Measurements from ENCODE around the gene NCAPG.
"Not testable (repeated sequence)": the region's sequence is repeated elsewhere in the genome, so short reads cannot be mapped to it uniquely, and the experiment has no call there.

Gene NCAPG

DNA sequence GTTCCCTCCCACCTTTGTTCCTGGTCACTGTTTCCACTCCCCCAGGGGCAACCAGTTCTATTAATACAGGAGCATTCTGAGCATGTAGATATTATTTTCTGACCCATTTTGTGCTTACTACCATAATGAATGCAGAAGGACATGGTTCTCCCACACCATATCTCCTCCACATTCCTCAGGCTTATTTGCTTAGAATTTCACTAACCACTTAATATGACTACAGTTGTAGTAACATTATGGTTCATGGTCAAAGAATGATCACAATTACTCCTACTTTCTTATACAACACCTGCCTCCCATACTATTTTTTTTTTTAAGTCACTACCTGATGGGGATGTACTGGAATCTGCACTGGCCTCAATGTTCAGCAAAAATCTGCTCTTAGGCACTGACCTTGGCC lies 21.8 kb upstream of the NCAPG start:
- no peak for DNase-seq (ENCODE audit: low read depth)

GRCh38 chr4:17794730-17795129 lies 16.0 kb upstream of the NCAPG start:
- DNase-seq (ENCODE audit: low read depth), result no peak

DNA sequence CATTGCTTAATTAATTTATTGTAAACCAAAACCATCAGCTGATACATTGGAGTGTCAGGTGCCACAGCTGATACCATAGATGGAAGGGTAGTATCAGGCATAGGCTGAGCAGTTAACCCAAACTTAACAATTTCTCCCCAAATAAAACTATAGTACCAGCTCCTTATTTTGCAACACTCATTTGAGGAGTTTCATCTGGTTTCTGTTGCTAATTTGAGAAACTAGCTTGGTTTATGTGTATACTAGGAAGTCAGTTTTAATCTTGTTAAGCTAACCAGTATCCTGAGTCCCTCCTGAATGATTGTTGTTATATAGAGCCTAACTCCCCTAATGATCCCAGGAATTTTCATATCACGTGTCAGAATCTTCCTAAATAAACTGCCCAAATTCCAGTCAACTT lies 13.0 kb upstream of the NCAPG start:
- no peak for DNase-seq (ENCODE audit: low read depth)

DNA sequence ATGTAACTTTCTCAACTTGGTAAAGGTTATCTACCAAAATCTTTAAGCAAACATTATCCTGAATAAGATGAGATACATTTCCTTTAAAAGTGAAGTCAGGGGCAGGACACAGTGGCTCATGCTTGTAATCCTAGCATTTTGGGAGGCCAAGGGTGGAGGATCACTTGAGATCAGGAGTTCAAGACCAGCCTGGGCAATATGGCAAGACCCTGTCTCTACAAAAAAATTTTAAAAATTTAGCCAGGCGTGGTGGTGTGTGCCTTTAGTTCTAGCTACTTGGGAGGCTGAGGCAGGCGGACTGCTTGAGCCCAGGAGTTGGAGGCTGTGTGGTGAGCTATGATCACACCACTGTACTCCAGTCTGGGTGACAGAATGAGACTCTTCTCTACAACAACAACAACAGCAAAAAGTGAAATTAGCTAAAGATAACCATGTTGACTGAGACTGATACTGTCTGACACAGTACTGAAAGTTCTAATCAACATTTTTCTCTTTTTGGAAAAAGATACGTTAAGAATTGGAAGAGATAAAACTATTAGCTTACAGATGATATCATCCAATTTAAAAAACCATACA lies 5.1 kb upstream of the NCAPG start:
- no peak for DNase-seq (ENCODE audit: low read depth)

DNA sequence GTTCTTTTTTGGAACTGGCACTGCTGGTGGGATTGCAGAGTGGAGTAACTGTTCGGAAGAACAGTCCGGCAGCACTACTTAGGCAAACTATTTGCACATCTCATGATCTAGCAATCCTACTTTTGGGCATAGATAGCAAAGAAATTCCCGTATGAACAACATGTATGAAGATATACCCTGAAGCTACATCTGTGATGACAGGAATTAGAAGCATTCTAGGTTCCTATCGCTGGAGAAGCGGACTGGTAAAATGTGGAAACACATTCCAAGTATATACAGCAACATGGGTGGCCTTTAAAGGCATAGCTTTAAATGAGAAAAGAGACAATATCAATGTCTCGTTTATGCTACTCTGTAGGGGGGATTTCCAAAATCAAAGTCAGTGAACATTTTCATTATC lies 3.3 kb upstream of the NCAPG start:
- DNase-seq (ENCODE audit: low read depth), result peak; percentile 64

DNA sequence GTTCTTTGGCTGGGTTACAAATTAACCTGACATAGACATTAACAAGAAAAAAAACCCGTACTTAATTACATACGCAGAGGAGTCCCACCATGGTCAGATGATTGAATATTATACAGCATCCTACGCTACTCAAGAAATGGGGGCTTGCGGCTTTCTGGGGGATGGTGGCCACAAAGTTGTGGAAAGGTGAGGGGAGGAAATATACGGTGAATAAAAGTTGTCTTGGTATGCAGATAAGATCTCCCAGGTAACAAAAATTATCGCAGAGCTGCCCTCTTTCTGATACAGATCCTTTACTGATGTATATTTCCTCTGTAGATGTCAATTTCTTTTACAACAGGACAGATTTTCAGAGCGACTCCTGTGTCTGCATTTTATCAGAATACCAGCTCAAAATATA lies 1.1 kb upstream of the NCAPG start:
- no peak for DNase-seq (ENCODE audit: low read depth)

DNA sequence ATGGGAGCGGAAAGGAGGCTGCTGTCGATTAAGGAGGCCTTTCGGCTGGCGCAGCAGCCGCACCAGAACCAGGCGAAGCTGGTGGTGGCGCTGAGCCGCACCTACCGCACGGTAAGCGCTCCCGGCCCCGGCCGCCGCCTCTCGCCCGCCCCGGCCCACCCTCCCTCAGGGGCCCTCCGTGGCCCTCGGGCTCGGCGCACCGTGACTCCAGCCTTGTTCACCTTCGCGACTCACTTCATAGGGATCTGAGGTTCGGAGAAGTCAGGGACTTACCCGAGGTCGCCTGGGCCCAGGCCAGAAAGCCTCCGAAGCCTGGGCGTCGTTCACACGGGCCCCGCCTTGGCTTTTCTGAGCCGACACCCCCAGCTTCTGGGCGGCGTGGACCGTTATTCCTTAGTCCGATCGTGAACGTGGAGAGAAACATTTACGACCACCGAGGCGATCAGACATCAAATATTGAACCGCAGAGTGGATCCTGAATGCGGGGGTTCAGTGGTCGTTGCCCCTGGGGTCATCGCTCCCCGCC lies 362 bp downstream of the NCAPG start:
- no peak for DNase-seq (ENCODE audit: low read depth)

DNA sequence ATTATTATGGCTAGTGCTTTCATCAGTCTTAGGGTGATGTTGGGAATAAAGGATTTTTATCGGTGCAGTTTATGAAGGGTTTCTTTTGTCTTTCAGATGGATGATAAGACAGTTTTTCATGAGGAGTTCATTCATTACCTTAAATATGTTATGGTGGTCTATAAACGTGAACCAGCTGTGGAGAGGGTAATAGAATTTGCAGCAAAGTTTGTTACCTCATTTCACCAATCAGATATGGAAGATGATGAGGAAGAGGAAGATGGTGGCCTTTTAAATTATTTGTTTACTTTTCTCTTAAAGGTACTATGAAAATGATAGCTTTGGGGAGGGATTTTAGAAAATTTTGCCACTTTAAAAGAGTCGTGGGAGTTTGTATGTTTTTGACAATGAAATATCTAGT lies 1.3 kb downstream of the NCAPG start:
- no peak for DNase-seq (ENCODE audit: low read depth)

GRCh38 chr4:17812801-17813200 lies 2.0 kb downstream of the NCAPG start:
- peak; percentile 18 for DNase-seq (ENCODE audit: low read depth)

GRCh38 chr4:17814140-17814539 lies 3.4 kb downstream of the NCAPG start:
- peak; percentile 70 for DNase-seq (ENCODE audit: low read depth)

GRCh38 chr4:17816142-17816541 lies 5.4 kb downstream of the NCAPG start:
- no peak for DNase-seq (ENCODE audit: low read depth)

- DNase-seq (ENCODE audit: low read depth), result peak; percentile 76
Observed at GRCh38 chr4:17817027-17817426, 6.2 kb downstream of the NCAPG start.

DNA sequence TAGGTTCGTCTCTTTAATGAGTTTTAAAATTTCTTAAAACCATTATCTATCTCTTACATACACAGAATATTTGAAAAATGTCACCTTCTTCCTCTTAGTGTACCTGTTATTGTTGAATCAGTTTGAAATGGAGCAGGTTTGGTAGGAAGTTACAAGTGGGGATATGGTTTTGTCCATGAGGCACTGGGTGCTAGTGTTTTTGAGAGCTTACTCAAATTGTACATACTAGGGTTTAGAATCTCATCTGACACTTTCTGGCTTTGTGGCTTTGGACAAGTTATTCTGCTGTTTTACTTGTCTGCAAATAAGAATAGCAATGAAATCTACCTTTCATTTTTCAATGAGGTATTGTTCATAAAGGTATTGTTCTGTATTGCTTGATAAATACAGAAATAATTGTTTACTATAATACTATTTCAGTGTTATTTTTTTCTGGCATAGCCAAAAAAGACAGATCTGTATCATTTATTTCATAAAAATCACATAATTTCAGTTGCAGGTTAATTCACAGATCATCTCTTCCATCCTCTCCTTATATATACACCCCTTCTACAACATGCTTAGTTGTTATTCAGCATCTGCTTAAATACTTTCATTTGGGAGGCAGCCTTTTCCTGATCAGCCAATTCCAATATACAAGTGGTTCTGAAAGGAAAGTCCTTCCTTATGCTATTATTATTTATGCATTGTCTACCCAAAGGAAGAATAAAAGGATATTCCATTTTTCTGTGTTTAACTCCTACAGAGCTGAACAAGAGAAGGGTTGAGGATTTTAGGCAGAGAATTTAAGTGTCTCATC lies 13.3 kb downstream of the NCAPG start:
- DNase-seq (ENCODE audit: low read depth), result no peak

DNA sequence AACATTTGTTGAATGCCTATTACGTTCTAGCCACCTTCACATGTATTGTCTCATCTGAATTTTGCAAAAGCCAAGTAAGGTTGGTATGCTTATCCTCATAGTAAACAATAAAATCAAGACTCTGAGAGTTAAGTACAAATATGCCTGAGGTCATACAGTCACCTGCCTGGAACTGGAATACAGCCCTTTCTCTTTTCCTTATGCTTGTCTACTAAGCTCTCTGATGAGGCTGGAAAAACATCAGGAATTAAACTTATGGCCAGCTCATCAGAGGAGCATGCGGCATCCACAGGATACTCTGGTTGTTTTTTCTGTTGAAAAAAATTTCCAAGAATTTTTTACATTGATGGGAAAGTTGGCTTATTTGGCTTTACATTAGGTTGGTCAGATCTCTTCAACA lies 35.5 kb downstream of the NCAPG start:
- DNase-seq (ENCODE audit: low read depth), result peak; percentile 73

GRCh38 chr4:17850295-17850694 lies 39.5 kb downstream of the NCAPG start:
- not testable (repeated sequence) for DNase-seq (ENCODE audit: low read depth)

GRCh38 chr4:17851959-17852358 lies 41.2 kb downstream of the NCAPG start:
- DNase-seq (ENCODE audit: low read depth), result no peak

GRCh38 chr4:17854036-17854435 lies 43.3 kb downstream of the NCAPG start:
- peak; percentile 65 for DNase-seq (ENCODE audit: low read depth)

GRCh38 chr4:17859793-17860406 lies 49.1 kb downstream of the NCAPG start:
- no peak for DNase-seq (ENCODE audit: low read depth)

DNA sequence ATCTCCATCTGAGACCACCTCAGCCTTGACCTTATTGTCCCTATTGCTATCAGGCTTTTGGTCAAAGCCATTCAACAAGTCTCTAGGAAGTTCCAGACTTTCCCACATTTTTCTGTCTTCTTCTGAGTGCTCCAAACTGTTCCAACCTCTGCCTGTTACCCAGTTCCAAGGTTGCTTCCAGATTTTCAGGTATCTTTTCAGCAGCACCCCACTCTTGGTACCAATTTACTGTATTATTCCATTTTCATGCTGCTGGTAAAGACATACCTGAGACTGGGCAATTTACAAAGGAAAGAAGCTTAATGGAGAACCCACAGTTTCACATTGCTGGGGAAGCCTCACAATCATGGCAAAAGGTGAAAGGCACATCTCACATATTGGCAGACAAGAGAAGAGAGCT lies 51.1 kb downstream of the NCAPG start:
- not testable (repeated sequence) for DNase-seq (ENCODE audit: low read depth)

GRCh38 chr4:17865866-17866363 lies 55.1 kb downstream of the NCAPG start:
- no peak for DNase-seq (ENCODE audit: low read depth)

DNA sequence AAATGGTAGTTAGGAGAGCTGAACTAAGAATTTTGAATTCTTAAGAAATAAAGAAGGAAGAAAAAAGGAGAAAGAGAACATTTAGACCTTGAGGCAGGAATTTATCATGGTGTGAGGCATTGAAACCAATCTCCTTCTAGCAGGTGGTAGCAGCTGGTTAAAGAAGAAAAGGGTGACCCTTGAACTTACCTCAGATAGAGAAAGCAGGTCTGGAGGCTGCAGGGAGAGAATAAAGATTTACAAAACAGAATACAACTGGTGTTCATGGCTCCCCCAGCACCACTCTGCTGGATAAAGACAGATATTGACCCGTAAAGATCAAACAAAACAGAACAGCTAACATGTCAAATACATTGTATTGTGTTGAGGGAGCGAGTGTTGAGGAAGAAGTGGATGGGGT lies 56.0 kb downstream of the NCAPG start:
- no peak for DNase-seq (ENCODE audit: low read depth)

DNA sequence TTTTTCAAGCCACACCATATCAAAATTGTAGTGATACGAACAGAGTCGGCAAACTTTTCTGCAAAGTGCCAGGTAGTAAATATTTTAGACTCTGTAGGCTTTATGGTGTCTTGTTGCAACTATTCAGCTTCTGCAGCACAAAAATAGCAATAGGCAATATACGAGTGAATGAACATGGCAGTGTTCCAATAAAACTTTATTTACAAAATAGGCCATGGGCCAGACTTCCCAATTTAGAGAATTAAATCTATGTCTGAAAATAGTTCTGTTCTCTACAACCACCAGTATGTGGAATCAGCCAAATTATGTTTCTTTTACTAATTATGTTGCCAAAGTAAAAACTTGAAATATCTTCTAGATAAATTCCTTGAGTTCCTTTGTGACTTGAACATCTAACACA lies 56.5 kb downstream of the NCAPG start:
- no peak for DNase-seq (ENCODE audit: low read depth)

- no peak for DNase-seq (ENCODE audit: low read depth)
Observed at GRCh38 chr4:17869327-17869726, 58.5 kb downstream of the NCAPG start.

Measured in EH (cell line).